Stimulated activated CD4-positive, alpha-beta T cell treated with anti-CD3 and anti-CD28 coated beads, Interleukin-12 subunit alpha, Interleukin-12 subunit beta, amount 100 ng/mL, for 4 hours (primary cell): ENCODE results near the gene MND1.
"Not testable (repeated sequence)": the region's sequence is repeated elsewhere in the genome, so short reads cannot be mapped to it uniquely, and the experiment has no call there.

Experiments used
- DNase-seq: peaks from one replicate; pipeline ENCODE4 v3.0.0-alpha.2; 2020

Gene MND1

DNA sequence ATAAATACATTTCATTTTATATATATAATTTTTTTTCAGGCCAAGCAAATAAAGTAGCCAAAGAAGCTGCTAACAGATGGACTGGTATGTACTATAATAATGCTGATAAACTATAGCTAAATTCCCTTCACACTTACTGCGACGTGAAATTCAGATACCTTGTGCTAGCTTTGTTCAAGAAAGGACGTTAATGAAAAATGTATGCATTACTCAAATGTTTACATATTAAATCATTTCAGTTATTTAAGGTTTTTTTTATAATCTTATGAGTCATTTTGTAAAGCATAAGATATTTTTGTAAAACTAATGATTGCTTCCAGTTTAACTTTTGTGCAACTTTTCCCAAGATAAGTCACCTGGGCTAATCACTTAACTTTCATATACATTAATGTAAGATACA, 64.4 kb downstream of the MND1 start:
- DNase-seq, result no peak

DNA sequence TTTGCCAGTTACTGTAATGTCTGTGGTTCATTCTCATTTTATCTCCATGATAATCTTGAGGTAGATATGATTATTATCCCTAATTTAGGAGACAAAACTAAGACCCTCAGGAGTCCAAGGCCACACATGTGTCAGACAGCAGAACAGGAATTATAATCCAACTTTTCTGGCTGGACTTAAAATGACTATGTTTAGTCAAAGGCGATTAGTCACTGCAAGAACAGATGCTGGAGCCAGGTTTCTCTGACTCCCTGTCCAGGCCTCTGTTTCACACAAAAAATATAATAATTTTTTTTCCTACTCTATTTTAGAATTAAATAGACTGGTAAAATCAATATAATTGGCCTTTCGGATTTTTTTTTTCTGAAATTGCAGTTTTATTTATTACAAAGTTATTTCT, 64.9 kb downstream of the MND1 start:
- DNase-seq, result no peak

DNA sequence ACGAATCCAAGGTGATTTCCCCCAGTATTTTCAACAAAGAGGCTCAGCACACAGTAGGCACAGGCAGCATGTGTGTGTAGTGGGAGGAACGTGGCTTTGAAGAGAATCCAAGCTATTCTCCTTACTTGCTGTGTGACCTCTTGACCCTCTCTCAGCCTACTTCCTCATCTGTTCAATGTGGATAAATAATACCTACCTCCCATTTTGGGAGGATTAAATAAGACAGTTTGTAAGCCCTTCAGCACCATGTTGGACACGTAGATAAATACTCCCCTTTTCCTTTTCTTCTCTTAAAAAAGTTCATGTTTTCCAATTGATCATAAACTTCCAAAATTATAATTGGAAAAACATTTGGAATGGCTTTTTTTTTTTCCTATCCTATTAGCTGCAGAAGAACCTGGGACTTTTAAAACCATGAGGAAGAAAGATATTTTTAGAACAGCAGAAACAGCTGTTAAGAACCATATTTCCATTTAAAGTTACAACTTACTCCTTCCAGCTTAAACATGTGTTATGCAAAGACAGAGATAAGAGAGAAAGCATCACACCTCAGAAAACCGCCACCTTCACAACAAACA, 65.5 kb downstream of the MND1 start:
- DNase-seq, result no peak

- no peak for DNase-seq
Observed at GRCh38 chr4:153413842-153414241, 69.4 kb downstream of the MND1 start.

- not testable (repeated sequence) for DNase-seq
Observed at GRCh38 chr4:153416456-153416855, 72.0 kb downstream of the MND1 start.

DNA sequence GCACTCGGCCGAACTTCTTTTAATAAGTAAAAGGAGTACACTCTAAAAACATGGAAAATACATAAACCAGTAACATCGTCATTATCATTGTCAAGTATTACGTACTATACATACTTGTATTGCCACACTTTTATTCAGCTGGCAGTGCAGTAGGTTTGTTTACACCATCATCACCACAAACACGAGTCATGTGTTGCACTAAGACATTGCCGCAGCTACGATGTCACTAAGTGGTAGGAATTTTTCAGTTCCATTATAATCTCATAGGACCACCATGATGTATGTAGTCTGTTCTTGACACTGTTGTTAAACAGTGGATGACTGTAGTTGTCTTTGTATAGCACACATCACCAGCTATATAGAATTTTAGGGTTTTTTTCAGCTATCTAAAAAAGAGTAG, 73.6 kb downstream of the MND1 start:
- no peak for DNase-seq

GRCh38 chr4:153418558-153418957, 74.1 kb downstream of the MND1 start:
- DNase-seq, result no peak

DNA sequence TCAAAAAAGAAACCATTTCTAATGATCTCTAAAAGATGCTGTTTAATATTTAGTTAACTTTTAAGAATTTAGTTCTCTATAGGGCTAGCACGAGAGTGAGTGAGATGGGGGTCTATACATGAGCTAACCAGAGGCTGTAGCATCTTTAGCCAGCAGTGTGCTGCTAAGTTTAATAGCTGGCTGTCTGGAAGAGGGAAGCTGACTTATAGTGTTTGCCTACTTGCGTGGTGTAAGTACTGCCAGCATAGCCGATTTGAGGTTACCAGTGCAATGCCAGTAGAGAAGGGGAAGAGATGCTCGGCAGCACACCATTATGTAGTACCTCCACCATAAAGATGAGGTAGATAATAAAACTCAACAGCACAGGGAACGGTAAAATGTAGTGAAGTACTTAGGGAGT, 74.5 kb downstream of the MND1 start:
- no peak for DNase-seq

DNA sequence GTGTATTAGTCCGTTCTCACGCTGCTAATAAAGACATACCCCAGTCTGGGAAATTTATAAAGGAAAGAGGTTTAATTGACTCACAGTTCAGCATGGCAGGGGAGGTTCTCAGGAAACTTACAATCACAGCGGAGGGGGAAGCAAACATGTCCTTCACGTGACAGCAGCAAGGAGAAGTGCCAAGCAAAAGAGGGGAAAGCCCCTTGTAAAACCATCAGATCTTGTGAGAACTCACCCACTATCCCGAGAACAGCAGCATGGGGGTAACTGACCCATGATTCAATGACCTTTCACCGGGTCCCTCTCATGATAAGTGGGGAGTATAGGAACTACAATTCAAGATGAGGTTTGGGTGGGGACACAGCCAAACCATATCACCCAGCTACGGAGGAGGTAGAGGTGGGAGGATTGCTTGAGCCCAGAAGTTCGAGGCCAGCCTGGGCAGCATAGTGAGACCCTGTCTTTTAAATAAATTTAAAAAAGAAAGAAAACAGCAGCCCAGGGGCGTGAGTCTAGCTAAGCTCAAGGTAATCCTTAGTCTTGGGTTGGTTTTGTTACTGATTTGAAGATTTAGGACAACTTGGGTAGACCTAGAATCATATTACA, 75.3 kb downstream of the MND1 start:
- DNase-seq, result no peak

DNA sequence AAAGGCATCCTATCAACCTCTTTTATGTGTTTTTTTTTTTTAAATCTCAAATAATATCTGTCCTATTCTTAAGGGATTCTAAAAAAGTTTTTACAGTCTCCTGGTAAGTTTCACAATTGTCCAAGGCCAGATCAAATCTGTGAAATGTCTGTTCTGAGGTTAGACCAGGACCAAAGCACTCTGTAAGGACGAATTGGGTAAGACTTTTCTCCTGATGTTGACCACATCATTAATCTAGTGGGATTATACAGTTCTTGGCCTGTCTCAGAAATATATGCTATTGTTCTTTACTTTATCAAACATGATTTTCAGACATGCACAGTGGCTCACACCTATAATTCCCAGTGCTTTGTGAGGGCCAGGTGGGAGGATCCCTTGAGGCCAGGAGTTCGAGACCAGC, 75.9 kb downstream of the MND1 start:
- no peak for DNase-seq

DNA sequence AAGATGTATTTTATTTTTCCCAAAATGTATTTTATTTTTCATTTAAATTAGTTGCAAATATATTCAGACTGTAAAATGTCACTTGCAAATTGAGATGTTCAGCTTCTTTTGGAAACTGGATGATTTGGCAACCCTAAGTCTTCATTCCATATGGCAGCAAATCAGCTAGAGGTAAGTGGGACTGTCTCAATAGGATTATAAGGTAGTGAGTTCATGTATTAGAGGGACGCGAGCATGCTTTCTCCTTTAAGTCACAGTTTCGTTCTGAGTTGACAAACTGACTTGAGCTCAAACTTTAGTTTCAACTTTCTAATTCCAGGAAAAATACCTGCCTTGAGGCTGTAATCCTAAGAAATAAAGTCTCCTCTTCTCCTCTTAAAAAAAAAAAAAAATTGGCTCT, 77.5 kb downstream of the MND1 start:
- no peak for DNase-seq

DNA sequence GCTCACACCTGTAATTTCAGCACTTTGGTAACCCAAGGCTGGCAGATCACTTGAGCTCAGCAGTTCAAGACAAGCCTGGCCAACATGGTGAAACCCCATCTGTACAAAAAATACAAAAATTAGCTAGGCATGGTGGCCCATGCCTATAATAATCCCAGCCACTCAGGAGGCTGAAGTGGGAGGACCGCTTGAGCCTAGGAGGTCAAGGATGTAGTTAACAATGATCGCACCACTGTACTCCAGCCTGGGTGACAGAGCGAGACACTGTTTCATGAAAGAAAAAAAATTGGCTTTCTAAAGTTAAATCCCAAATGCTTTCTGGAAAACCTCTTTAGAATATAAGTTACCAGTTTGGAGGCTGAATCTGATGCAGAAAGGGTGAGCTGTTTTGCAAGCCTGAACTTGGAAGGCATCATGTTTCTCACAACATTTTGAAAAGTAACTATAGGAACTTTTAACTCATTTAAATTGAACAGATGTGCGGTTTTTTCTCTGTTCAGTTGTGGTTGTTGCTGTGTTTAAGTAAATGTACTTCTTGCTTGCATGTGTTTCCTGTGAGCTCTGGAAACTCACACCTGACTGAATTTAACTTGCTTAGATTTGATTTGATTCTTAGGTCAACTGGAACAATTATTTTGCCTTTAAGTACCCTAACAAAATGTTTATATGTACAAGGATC, 81.9 kb downstream of the MND1 start:
- DNase-seq, result no peak

DNA sequence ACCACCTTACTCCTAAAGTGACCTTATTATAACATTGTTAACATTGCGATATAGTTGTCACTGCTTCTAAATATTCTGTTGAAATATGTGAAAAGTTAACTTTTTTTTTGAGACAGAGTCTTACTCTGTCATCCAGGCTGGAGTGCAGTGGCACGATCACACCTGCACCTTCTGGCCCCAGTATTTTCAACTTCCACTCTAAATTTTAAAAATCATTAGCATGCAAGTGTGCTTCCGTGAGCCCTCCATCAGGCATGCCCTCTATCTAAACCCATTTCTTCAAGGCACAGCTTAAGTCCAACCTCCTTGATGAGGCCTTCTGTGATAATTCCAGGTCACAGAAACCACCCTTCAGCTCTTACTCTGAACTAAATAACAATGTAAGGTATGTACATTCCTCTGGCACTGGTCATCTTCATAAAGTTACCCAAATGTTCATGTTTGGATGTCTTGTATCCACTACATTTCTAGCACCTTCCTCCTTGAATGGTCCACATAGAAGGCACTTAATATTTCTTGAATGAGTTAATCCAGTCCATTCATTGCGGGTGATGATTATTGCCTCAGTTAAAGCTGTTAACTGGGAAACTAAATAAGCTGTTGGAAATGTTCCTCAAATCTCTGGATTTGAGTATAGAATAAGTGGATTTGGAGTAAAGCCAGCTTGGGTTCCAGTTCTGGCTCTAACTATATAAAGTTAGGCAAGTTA, 83.0 kb downstream of the MND1 start:
- DNase-seq, result no peak

GRCh38 chr4:153428941-153429475, 84.5 kb downstream of the MND1 start:
- no peak for DNase-seq

- DNase-seq, result peak; percentile 42
Observed at GRCh38 chr4:153432965-153433753, 88.7 kb downstream of the MND1 start.

DNA sequence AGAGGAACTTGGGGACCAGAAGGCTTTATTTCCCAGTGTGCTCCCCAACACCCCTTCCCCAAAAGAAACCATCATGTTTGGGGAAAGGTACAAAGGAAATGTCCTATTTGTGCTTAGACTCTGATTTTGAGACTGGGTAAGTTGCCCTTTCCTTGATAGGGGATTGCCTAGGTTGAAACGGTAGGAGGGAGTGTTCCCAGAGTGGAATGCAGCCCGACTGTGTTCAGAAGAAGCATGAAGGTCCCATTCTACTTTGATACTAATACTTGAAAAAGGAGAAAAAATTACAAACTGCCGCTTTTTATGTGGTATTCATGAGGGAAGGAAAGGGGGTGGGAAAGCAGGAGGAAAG, 89.2 kb downstream of the MND1 start:
- DNase-seq, result no peak

DNA sequence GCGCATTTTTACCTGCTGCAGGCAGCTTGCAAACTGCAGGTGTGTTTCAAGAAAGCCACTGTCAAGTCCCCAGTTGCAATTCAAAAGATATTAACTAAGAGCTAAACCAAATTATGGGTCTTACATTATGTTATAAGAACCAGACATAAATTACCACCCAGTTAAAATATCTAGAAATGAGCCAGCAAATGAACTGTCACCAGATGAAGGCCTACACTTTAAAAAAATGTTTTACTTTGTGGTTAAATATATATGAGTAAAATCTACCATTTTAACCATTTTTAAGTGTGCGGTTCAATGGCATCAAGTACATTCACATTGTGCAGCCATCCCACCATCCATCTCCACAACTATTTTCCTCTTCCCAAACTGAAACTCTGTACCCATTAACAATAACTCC, 89.7 kb downstream of the MND1 start:
- no peak for DNase-seq

DNA sequence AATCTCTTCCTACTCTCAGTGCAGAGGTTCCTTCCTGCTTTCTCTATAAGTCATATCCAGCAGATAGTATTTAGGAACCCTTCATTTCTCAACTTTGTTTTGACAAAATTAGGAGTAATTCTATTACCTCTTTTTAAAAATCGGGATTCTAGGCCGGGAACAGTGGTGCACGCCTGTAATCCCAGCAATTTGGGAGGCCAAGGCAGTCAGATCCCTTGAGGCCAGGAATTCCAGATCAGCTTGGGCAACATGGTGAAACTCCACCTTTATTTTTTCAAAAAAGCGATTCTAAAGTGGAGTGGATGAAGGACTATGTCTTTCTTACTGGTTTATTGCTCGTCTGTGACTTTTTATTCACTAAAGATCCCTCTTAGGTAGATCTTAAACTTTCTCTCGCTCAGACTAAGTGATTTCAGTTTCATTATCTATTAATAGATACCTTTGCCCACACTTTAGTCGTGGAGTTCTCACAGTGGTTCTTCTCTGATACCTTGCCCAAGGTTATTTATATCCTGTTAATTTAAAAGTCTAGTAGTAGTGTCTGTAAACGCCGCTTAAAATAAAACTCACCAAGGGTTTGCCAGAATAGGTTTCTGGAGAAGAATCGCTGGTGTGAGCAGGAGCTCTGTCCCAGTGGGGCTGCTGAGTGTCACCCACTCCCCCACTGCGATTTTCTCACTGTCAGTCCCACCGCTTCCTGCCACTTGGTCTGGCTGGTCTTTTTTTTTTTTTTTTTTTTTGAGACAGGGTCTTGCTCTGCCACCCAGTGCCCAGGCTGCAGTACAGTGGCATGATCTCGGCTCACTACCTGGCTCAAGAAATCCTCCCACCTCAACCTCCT, 94.6 kb downstream of the MND1 start:
- DNase-seq, result peak; percentile 19

DNA sequence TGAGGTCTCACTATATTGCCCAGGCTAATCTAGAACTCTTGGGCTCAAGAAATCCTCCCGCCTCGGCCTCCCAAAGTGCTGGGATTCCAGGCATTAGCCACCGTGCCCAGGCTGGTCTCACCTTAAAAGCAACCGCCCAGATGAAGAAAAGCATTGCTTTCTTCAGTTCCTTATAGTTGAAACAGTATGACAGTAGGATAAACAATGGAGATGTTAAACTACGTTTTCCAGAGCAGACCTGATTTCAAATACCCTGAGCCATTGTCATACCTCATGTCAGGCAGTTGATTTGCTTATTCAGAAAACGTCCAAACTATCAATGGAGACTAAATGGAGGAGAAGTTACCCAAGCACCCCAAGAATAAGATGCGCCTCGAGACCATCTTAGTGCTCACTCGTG, 95.3 kb downstream of the MND1 start:
- no peak for DNase-seq

GRCh38 chr4:153440475-153440874, 96.0 kb downstream of the MND1 start:
- no peak for DNase-seq

GRCh38 chr4:153447175-153447905, 102.9 kb downstream of the MND1 start:
- no peak for DNase-seq
